Embryonic facial prominence (tissue), 1 donor: ENCODE data around the gene TBPL2.
"Not testable (repeated sequence)": the region's sequence is repeated elsewhere in the genome, so short reads cannot be mapped to it uniquely, and the experiment has no call there.

Experiments used
- DNase-seq: peaks from one replicate; pipeline ENCODE4 v3.0.0-alpha.2; 2016; ENCODE audit errors: extremely low spot score

The TBPL2 gene

GRCh38 chr14:55404173-55404854 is 36.1 kb downstream of the TBPL2 start:
- DNase-seq = no peak

GRCh38 chr14:55401751-55402150 is 38.7 kb downstream of the TBPL2 start:
- DNase-seq = no peak

GRCh38 chr14:55399852-55400251 is 40.6 kb downstream of the TBPL2 start:
- no peak for DNase-seq

- DNase-seq = no peak
Measured at GRCh38 chr14:55399183-55399582, 41.2 kb downstream of the TBPL2 start.

GRCh38 chr14:55398679-55399078 is 41.7 kb downstream of the TBPL2 start:
- no peak for DNase-seq

- no peak for DNase-seq
Measured at GRCh38 chr14:55389330-55389729, 51.1 kb downstream of the TBPL2 start.

- no peak for DNase-seq
Measured at GRCh38 chr14:55388160-55388559, 52.3 kb downstream of the TBPL2 start.

- DNase-seq = no peak
Measured at GRCh38 chr14:55387121-55387520, 53.3 kb downstream of the TBPL2 start.

- DNase-seq = no peak
Measured at GRCh38 chr14:55386037-55386808, 54.2 kb downstream of the TBPL2 start.

GRCh38 chr14:55384536-55384935 is 55.9 kb downstream of the TBPL2 start:
- no peak for DNase-seq

GRCh38 chr14:55383541-55384140 is 56.8 kb downstream of the TBPL2 start:
- DNase-seq = no peak

GRCh38 chr14:55383056-55383466 is 57.4 kb downstream of the TBPL2 start:
- DNase-seq = not testable (repeated sequence)

- no peak for DNase-seq
Measured at GRCh38 chr14:55382483-55382882, 57.9 kb downstream of the TBPL2 start.

- no peak for DNase-seq
Measured at GRCh38 chr14:55381561-55381960, 58.9 kb downstream of the TBPL2 start.

- no peak for DNase-seq
Measured at GRCh38 chr14:55381040-55381439, 59.4 kb downstream of the TBPL2 start.

GRCh38 chr14:55377236-55377635 is 63.2 kb downstream of the TBPL2 start:
- DNase-seq = no peak

- DNase-seq = no peak
Measured at GRCh38 chr14:55374771-55375170, 65.6 kb downstream of the TBPL2 start.

- DNase-seq = no peak
Measured at GRCh38 chr14:55373784-55374705, 66.4 kb downstream of the TBPL2 start.

GRCh38 chr14:55372825-55373224 is 67.6 kb downstream of the TBPL2 start:
- no peak for DNase-seq

GRCh38 chr14:55372423-55372822 is 68.0 kb downstream of the TBPL2 start:
- no peak for DNase-seq

GRCh38 chr14:55370883-55371455 is 69.4 kb downstream of the TBPL2 start:
- DNase-seq = no peak
